Trophoblast cell (in vitro differentiated cells and primary cell): ENCODE results near the gene ZNF267. TPM values are rescaled to one million over a fixed set of nuclear protein-coding genes. Genes with fewer than 3 reads are reported as not detected.
"Not testable (repeated sequence)": the region's sequence is repeated elsewhere in the genome, so short reads cannot be mapped to it uniquely, and the experiment has no call there.

Source experiments
- DNase-seq, 2 donors: peaks; one replicate each; pipeline ENCODE4 v3.0.0-alpha.2; 2016
- H2AFZ ChIP-seq: 2 replicates; pipeline ENCODE4 v1.6.1; 2013; ENCODE audit warnings: low read length, moderate library complexity, mild to moderate bottlenecking; ENCODE audit not compliant: insufficient read depth, poor library complexity
- H2AK5ac ChIP-seq: 2 replicates; pipeline ENCODE4 v1.6.1; 2013; ENCODE audit warnings: mild to moderate bottlenecking, low read length
- H2BK120ac ChIP-seq: 2 replicates; pipeline ENCODE4 v1.6.1; 2013; ENCODE audit warnings: low read length, mild to moderate bottlenecking, moderate library complexity; ENCODE audit not compliant: insufficient read depth, poor library complexity
- H2BK12ac ChIP-seq: 2 replicates; pipeline ENCODE4 v1.6.1; 2013; ENCODE audit warnings: mild to moderate bottlenecking, low read length, moderate library complexity
- H2BK5ac ChIP-seq: 2 replicates; pipeline ENCODE4 v1.6.1; 2013; ENCODE audit warnings: low read length, low read depth, moderate library complexity, mild to moderate bottlenecking; ENCODE audit not compliant: poor library complexity
- H3K14ac ChIP-seq: 2 replicates; pipeline ENCODE4 v1.6.1; 2013; ENCODE audit warnings: mild to moderate bottlenecking, low read length
- H3K18ac ChIP-seq: 2 replicates; pipeline ENCODE4 v1.6.1; 2013; ENCODE audit warnings: mild to moderate bottlenecking, low read length
- H3K23ac ChIP-seq: 2 replicates; pipeline ENCODE4 v1.6.1; 2013; ENCODE audit warnings: low read length
- H3K27ac ChIP-seq: 2 replicates; pipeline ENCODE4 v1.5.1; 2013; ENCODE audit warnings: low read depth, mild to moderate bottlenecking, inconsistent platforms, low read length, moderate library complexity
- H3K27me3 ChIP-seq: 2 replicates; pipeline ENCODE4 v1.6.1; 2013; ENCODE audit warnings: inconsistent platforms, mild to moderate bottlenecking, low read length, moderate library complexity; ENCODE audit not compliant: insufficient read depth
- H3K36me3 ChIP-seq, 2 experiments: 1 replicate in 1 of 2; 2 replicates in 1 of 2; pipeline ENCODE4 v1.6.1; 2013; ENCODE audit warnings: low read length in 2 of 2, mild to moderate bottlenecking in 2 of 2, moderate library complexity in 1 of 2; ENCODE audit not compliant: insufficient read depth in 2 of 2, control insufficient read depth in 1 of 2
- H3K4ac ChIP-seq: 2 replicates; pipeline ENCODE4 v1.6.1; 2013; ENCODE audit warnings: low read depth, mild to moderate bottlenecking, low read length, moderate library complexity
- H3K4me1 ChIP-seq, 2 experiments: 1 replicate in 1 of 2; 2 replicates in 1 of 2; pipeline ENCODE4 v1.6.1; 2013; ENCODE audit warnings: low read length in 2 of 2, mild to moderate bottlenecking in 2 of 2, moderate library complexity in 1 of 2; ENCODE audit not compliant: insufficient read depth in 2 of 2, control insufficient read depth in 1 of 2
- H3K4me2 ChIP-seq: 2 replicates; pipeline ENCODE4 v1.6.1; 2013; ENCODE audit warnings: inconsistent platforms, mild to moderate bottlenecking, low read length, moderate library complexity
- H3K4me3 ChIP-seq: 2 replicates; pipeline ENCODE4 v1.5.1; 2013; ENCODE audit warnings: mild to moderate bottlenecking, low read depth, low read length, inconsistent platforms
- H3K79me1 ChIP-seq: one replicate; pipeline ENCODE4 v1.6.1; 2013; ENCODE audit warnings: low read length
- H3K79me2 ChIP-seq: 2 replicates; pipeline ENCODE4 v1.6.1; 2013; ENCODE audit warnings: low read length, mild to moderate bottlenecking; ENCODE audit not compliant: control insufficient read depth, insufficient read depth, poor library complexity
- H3K9ac ChIP-seq: 2 replicates; pipeline ENCODE4 v1.6.1; 2013; ENCODE audit warnings: mild to moderate bottlenecking, low read length
- H3K9me3 ChIP-seq: 2 replicates; pipeline ENCODE4 v1.6.1; 2013; ENCODE audit warnings: low read depth, mild to moderate bottlenecking, control low read depth, inconsistent platforms, low read length; ENCODE audit not compliant: insufficient read depth
- H4K12ac ChIP-seq: 2 replicates; pipeline ENCODE4 v1.6.1; 2013; ENCODE audit warnings: low read depth, mild to moderate bottlenecking, low read length, moderate library complexity
- H4K8ac ChIP-seq: 2 replicates; pipeline ENCODE4 v1.6.1; 2013; ENCODE audit warnings: low read depth, mild to moderate bottlenecking, low read length, moderate library complexity
- H4K91ac ChIP-seq: one replicate; pipeline ENCODE4 v1.6.1; 2013; ENCODE audit warnings: low read depth, mild to moderate bottlenecking, low read length, moderate library complexity
- WGBS: extraction: QIAGEN DNeasy Blood & Tissue Kit; methylation state at CpG from one replicate; pipeline ENCODE4 v1.1.7; 2013; ENCODE audit warnings: missing lambda C conversion rate; ENCODE audit not compliant: insufficient read length, insufficient coverage; ENCODE audit errors: extremely low coverage; 5-methylcytosine and 5-hydroxymethylcytosine counted together
- polyA plus RNA-seq: library from polyadenylated mRNA; stranded (reverse); fragments of 200-250 nt; gene quantifications from 2 replicates; pipeline ENCODE4 v1.2.3, GENCODE V29; 2013

ZNF267 gene
- 7.7 and 8.2 TPM in 2 replicates for polyA plus RNA-seq

DNA sequence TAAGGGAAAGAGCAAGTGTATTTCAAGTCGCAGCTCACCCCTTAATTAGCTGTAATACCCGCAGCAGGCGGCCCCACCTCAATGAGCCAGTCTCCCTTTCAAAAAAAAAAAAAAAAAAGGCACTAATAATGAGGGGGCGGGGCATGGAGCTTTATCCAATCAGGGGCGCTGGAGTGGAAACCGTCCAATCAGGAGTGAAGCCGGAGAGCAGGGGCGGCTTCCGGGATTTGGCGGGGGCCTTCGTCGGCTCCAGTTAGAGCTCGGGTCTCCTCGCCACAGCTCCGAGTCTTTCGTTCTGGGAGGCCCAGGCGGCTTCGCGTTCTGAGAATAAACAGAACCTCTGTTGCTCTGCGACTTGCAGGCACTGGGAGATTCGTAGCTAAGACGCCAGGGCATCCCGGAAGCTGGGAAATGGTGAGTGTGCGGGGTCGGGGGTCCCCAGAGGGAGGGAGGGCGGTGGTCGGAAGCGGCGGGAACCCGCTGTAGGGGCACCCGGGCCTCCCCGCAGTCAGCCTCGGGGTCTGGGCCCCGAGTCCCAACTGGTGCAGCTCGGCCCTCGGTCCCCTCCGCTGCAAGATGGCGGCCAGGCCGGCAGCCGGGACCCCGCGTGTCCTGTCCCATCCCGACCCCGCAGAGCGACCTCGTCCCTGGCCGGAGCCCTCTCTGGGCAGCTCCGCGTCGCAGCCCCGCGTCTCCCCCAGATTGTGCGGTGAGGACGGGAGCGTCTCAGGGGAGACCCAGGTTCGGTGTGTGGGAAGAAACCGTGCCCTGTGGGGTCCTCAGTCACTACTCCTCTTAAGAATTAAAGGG, at the start of gene ZNF267:
Gene ZNF267 (plus strand): TSS at position 252 of the 810 bp plus-strand sequence. CDS start 160 bp downstream, at position 412.
- Histone ChIP-seq H2AK5ac (peak within 1 kb of the TSS; percentile 96), H3K79me2 (peaks cover 9% of the 10 kb centered on the region), H3K4me1 (peaks cover 8 to 18% of the 10 kb centered on the region in 2 experiments), H4K12ac (peak within 1 kb of the TSS; percentile 58), H3K36me3 (peaks cover 8 to 12% of the 10 kb centered on the region in 2 experiments), H3K27me3 (no peaks in the 10 kb centered on the region), H2AFZ (peak within 1 kb of the TSS; percentile 96), H3K4me2 (peak within 1 kb of the TSS; percentile 64), H2BK120ac (peak within 1 kb of the TSS; percentile 85), H2BK12ac (no peak within 1 kb of the TSS), H3K14ac (peak within 1 kb of the TSS; percentile 99), H2BK5ac (peak within 1 kb of the TSS; percentile 85), H3K4ac (peak within 1 kb of the TSS; percentile 98), H3K27ac (peak within 1 kb of the TSS; percentile 86), H4K91ac (peak within 1 kb of the TSS; percentile 90), H3K79me1 (peaks cover 5% of the 10 kb centered on the region), H3K23ac (no peak within 1 kb of the TSS), H3K9me3 (no peaks in the 10 kb centered on the region), H3K9ac (peak within 1 kb of the TSS; percentile 99), H3K18ac (peak within 1 kb of the TSS; percentile 99), H4K8ac (peak within 1 kb of the TSS; percentile 96), H3K4me3 (peak within 1 kb of the TSS; percentile 99)
- DNase-seq: peak; percentile 92 to 97
- WGBS: no CpG with 5 or more reads among the region's 57 CpGs

DNA sequence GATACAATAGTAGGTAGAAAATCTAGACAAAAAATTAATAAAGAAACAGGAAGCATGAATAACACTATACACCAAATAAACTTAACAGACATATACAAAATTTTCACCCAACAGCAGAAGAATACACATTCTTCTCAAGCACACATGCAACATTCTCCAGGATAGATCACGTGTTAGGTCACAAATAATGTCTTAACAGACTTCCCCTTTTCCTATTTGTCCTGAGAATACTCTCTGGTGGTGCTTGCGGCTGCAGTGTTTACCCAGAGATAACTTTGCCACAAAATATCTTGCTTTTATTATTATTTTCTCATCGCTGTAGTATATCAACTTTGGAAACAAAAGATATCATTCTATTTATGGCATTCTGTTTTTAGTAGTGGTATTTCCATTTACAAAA, 40.6 kb upstream of the ZNF267 start:
- DNase-seq: no peak
- no peak overlapping the region for H3K4ac ChIP-seq
- H3K36me3 ChIP-seq: no peaks in the 10 kb centered on the region
- no peak overlapping the region for H4K12ac ChIP-seq
- H2BK12ac ChIP-seq: no peak overlapping the region
- no peak overlapping the region for H3K23ac ChIP-seq
- no peaks in the 10 kb centered on the region for H3K4me1 ChIP-seq
- H3K14ac ChIP-seq: no peak overlapping the region
- H2BK120ac ChIP-seq: no peak overlapping the region
- peaks cover 2% of the 10 kb centered on the region for H3K9me3 ChIP-seq
- H3K79me2 ChIP-seq: no peaks in the 10 kb centered on the region
- no CpG with 5 or more reads among the region's 3 CpGs for WGBS
- no peak overlapping the region for H3K9ac ChIP-seq
- H2AK5ac ChIP-seq: no peak overlapping the region
- H2BK5ac ChIP-seq: no peak overlapping the region
- H3K4me2 ChIP-seq: no peak overlapping the region
- H4K91ac ChIP-seq: no peak overlapping the region
- no peak overlapping the region for H3K18ac ChIP-seq
- H3K4me3 ChIP-seq: no peak overlapping the region
- H3K27me3 ChIP-seq: no peaks in the 10 kb centered on the region
- no peaks in the 10 kb centered on the region for H3K79me1 ChIP-seq
- no peak overlapping the region for H4K8ac ChIP-seq
- H2AFZ ChIP-seq: no peak overlapping the region
- no peak overlapping the region for H3K27ac ChIP-seq

DNA sequence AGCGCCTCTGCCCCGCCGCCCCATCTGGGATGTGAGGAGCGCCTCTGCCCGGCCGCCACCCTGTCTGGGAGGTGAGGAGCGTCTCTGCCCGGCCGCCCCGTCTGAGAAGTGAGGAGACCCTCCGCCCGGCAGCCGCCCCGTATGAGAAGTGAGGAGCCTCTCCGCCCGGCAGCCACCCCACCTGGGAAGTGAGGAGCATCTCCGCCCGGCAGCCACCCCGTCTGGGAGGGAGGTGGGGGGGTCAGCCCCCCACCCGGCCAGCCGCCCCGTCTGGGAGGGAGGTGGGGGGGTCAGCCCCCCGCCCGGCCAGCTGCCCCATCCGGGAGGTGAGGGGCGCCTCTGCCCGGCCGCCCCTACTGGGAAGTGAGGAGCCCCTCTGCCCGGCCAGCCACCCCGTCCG, 37.2 kb upstream of the ZNF267 start:
- not testable (repeated sequence) for H3K27me3 ChIP-seq, H2BK5ac ChIP-seq, H4K8ac ChIP-seq, DNase-seq, H4K12ac ChIP-seq, H3K4me2 ChIP-seq, H2BK120ac ChIP-seq, H3K79me2 ChIP-seq, H3K14ac ChIP-seq, H3K4me1 ChIP-seq, H2AK5ac ChIP-seq, H3K79me1 ChIP-seq, H2BK12ac ChIP-seq, H3K4ac ChIP-seq, H4K91ac ChIP-seq, H3K36me3 ChIP-seq, H3K9ac ChIP-seq, H3K27ac ChIP-seq, H2AFZ ChIP-seq, H3K23ac ChIP-seq, H3K4me3 ChIP-seq, H3K18ac ChIP-seq
- no CpG with 5 or more reads among the region's 31 CpGs for WGBS
- H3K9me3 ChIP-seq: peaks cover 13% of the 10 kb centered on the region

DNA sequence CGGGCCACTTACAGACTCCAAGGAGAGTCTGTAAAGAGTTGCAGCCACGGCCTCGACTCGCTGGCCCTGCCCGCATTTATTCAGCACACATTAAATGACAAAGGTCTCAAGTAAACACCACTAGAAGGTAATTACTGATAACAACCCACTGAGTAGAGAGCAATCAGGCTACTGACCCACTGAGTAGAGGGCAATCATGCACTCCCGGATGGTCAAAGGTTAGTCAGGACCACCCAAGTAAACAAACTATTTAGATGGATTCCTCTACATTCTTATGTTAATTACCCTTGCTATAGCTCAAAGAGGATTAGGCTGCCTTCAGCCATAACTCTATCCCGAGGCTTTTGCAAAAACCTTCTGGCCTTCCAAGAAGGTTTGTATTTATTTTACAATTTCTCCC, 30.7 kb upstream of the ZNF267 start:
- Histone ChIP-seq H3K4me1 (no peaks in the 10 kb centered on the region), H3K14ac (no peak overlapping the region), H2AK5ac (no peak overlapping the region), H4K8ac (no peak overlapping the region), H3K4me2 (no peak overlapping the region), H3K27me3 (no peaks in the 10 kb centered on the region), H3K9ac (no peak overlapping the region), H2BK12ac (no peak overlapping the region), H2AFZ (no peak overlapping the region), H3K23ac (no peak overlapping the region), H3K27ac (no peak overlapping the region), H3K4me3 (no peak overlapping the region), H4K91ac (no peak overlapping the region), H3K79me2 (no peaks in the 10 kb centered on the region), H2BK120ac (no peak overlapping the region), H3K18ac (no peak overlapping the region), H3K36me3 (no peaks in the 10 kb centered on the region), H4K12ac (no peak overlapping the region), H2BK5ac (no peak overlapping the region), H3K9me3 (peaks cover 30% of the 10 kb centered on the region), H3K4ac (no peak overlapping the region), H3K79me1 (no peaks in the 10 kb centered on the region)
- DNase-seq: no peak
- WGBS: no CpG with 5 or more reads among the region's 7 CpGs
